ENCODE results near the gene RTTN.

RTTN gene

DNA sequence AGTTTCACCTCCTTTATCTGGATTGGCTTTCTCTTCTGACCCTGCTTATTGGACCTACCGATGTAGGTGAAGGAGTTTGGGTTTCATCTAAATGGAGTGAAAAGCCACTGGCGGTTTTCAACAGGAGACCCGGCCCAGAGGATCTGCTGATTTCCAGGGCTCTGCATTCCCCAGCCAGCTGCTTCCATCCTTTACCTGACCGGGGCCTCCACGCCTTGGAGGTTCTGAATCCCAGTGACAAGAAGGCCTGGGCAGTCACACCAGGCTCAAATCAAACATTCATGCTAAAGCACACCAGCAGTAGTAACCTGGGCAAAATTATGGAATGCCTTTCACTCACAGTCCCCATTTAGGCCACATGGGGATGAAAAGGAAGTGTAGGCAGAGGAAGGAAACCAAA is 30.0 kb upstream of the RTTN start:
- no peak for DNase-seq (ENCODE audit: extremely low read depth, low read depth)
- no peak overlapping the region for H3K4me3 ChIP-seq (replicated peaks; ENCODE audit: low read depth, low read length)
- no peak for TF ChIP-seq CTCF (IDR thresholded peaks at IDR 0.05; ENCODE audit: low read depth, low read length, missing control alignments)

DNA sequence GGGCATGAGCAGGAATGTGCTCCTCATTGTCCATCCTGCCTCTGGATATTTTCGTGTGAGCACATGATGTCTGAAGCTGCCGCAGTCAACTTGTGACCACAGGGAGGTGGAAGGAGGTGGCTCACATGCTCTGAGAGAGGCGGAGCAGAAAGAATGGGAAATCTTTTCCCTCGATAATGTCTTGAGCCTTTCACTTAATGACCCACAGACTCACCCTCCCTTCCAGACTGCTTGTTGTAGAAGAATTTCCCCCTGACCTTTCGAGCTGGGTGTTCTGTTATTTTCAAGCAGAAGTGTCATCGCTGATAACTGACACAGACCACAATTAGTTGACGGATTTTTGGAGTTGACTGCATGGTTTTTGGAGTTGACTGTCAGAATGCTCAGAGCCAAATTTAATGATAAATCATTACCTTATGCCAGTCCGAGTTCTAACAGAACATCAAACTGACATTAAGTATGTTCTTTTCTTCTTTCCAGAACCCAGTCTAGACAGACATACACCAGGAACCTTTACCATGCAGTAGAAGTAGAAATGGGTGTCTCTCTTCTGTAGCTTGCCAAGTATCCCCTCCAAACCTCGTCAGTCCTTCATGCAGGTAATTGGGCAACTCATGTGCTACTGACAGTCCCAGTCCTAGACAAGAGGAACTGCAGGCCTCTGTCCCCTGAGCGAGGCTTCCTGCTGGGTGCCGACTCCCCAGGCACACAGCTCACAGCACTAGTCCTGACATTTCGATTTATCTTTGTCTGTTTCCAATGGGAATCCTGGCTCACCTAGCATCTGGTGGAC is 29.4 kb upstream of the RTTN start:
- no peak for DNase-seq (ENCODE audit: extremely low read depth, low read depth)
- no peak for TF ChIP-seq CTCF (IDR thresholded peaks at IDR 0.05; ENCODE audit: low read depth, low read length, missing control alignments)
- H3K4me3 ChIP-seq (replicated peaks; ENCODE audit: low read depth, low read length): no peak overlapping the region

GRCh38 chr18:70233974-70234373 is 28.5 kb upstream of the RTTN start:
- no peak for TF ChIP-seq CTCF (IDR thresholded peaks at IDR 0.05; ENCODE audit: low read depth, low read length, missing control alignments)
- no peak overlapping the region for H3K4me3 ChIP-seq (replicated peaks; ENCODE audit: low read depth, low read length)
- DNase-seq (ENCODE audit: extremely low read depth, low read depth): no peak

DNA sequence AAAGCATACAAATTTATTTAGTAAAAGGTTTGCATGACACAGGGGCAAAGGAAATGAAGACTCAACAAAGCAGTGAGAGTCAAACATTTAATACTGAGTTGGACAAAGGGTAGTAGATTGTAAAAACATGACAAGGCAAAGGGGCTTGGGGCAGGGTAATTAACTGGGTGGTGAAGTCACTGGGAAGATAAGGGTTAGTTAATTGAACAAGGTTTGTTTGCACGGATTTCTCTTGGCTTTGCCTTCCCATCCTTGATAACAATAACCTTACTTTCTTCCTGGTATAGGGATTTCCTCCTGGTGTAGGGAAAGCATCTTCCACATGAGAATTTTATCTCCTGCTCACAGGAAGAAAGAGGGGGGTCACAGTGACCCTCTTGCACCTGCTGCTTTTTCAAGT is 26.8 kb upstream of the RTTN start:
- DNase-seq (ENCODE audit: extremely low read depth, low read depth): no peak
- TF ChIP-seq CTCF (IDR thresholded peaks at IDR 0.05; ENCODE audit: low read depth, low read length, missing control alignments): no peak
- H3K4me3 ChIP-seq (replicated peaks; ENCODE audit: low read depth, low read length): no peak overlapping the region

GRCh38 chr18:70229639-70230038 is 24.2 kb upstream of the RTTN start:
- H3K4me3 ChIP-seq (replicated peaks; ENCODE audit: low read depth, low read length): no peak overlapping the region
- TF ChIP-seq CTCF (IDR thresholded peaks at IDR 0.05; ENCODE audit: low read depth, low read length, missing control alignments): no peak
- no peak for DNase-seq (ENCODE audit: extremely low read depth, low read depth)

- no peak for TF ChIP-seq CTCF (IDR thresholded peaks at IDR 0.05; ENCODE audit: low read depth, low read length, missing control alignments)
- no peak for DNase-seq (ENCODE audit: extremely low read depth, low read depth)
- no peak overlapping the region for H3K4me3 ChIP-seq (replicated peaks; ENCODE audit: low read depth, low read length)
These were observed 23.0 kb upstream of the RTTN start for GRCh38 chr18:70228536-70228935.

GRCh38 chr18:70227438-70227837 is 22.0 kb upstream of the RTTN start:
- no peak for TF ChIP-seq CTCF (IDR thresholded peaks at IDR 0.05; ENCODE audit: low read depth, low read length, missing control alignments)
- no peak for DNase-seq (ENCODE audit: extremely low read depth, low read depth)
- H3K4me3 ChIP-seq (replicated peaks; ENCODE audit: low read depth, low read length): no peak overlapping the region
